SK-N-SH (cell line): ENCODE measurements around the gene PAOX.

Experiments
- CHD2 ChIP-seq: fragments of 150-350 bp; IDR thresholded peaks from 2 replicates; pipeline ENCODE4 v1.6.1; 2018; ENCODE audit warnings: low read length; ENCODE audit not compliant: partially characterized antibody
- CTCF ChIP-seq: fragments of 200-600 bp; sonication (generic); IDR thresholded peaks from 2 replicates; pipeline ENCODE4 v1.6.1; 2017; ENCODE audit warnings: antibody characterized with exemption, mild to moderate bottlenecking, moderate library complexity
- EZH2phosphoT487 ChIP-seq: fragments of 200-600 bp; sonication (generic); IDR thresholded peaks from 2 replicates; pipeline ENCODE4 v1.6.1; 2017; ENCODE audit warnings: low read depth, mixed run types, mild to moderate bottlenecking, antibody characterized with exemption, moderate library complexity, borderline replicate concordance
- NRF1 ChIP-seq: IDR thresholded peaks from 2 replicates; pipeline ENCODE4 v1.6.1; 2012; ENCODE audit warnings: low read depth, mild to moderate bottlenecking, low read length
- RCOR1 ChIP-seq: fragments of 150-350 bp; IDR thresholded peaks from 2 replicates; pipeline ENCODE4 v1.6.1; 2017; ENCODE audit warnings: antibody characterized with exemption, low read length
- YY1 ChIP-seq: IDR thresholded peaks from 2 replicates; pipeline ENCODE4 v1.4.0; 2012; ENCODE audit warnings: low read depth, mild to moderate bottlenecking

DNA sequence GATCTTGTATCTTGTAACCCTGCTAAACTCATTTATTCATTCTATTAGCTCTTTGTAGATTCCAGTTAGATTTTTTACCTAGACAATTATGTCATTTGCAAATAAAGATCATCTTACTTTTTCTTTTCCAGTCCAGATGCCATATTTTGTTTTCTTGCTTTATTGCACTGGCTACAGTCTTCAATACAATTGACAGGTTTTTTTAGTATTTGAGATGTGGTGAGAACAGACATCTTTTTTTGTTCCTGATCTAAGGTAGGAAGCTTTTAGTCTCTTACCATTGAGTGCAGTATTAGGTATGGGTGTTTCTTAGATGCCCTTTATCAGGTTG, 33.3 kb downstream of the PAOX start:
- no peak for TF ChIP-seq CTCF
- no peak for TF ChIP-seq EZH2phosphoT487
- TF ChIP-seq CHD2: no peak
- no peak for TF ChIP-seq YY1
- TF ChIP-seq NRF1: no peak
- no peak for TF ChIP-seq RCOR1
